DND-41 (cell line): ENCODE data around the gene HTRA1.

Source experiments
- ATAC-seq: fragments of 200-7000 bp; cut with Tn5 transposase; 3 replicates; pipeline ENCODE4 v1.9.1; 2021; ENCODE audit warnings: low read depth; ENCODE audit not compliant: insufficient read depth
- DNase-seq: peaks from one replicate; pipeline ENCODE4 v3.0.0-alpha.2; 2020
- H2AFZ ChIP-seq: 2 replicates; pipeline ENCODE4 v1.6.0; 2012; ENCODE audit warnings: low read depth, low read length
- H3K27ac ChIP-seq: 2 replicates; pipeline ENCODE4 v1.5.1; 2012; ENCODE audit warnings: low read length, inconsistent platforms
- H3K27me3 ChIP-seq: fragments of 200-600 bp; sonication (generic); 2 replicates; pipeline ENCODE4 v1.6.0; 2012; ENCODE audit warnings: low read length, mild to moderate bottlenecking, inconsistent platforms; ENCODE audit not compliant: insufficient read depth, poor library complexity
- H3K36me3 ChIP-seq: 2 replicates; pipeline ENCODE4 v1.5.1; 2012; ENCODE audit warnings: low read length, inconsistent platforms; ENCODE audit not compliant: insufficient read depth
- H3K4me1 ChIP-seq: 2 replicates; pipeline ENCODE4 v1.5.1; 2012; ENCODE audit warnings: mild to moderate bottlenecking, low read length; ENCODE audit not compliant: insufficient read depth
- H3K4me2 ChIP-seq: 2 replicates; pipeline ENCODE4 v1.6.0; 2012; ENCODE audit warnings: mild to moderate bottlenecking, moderate library complexity, low read length, inconsistent platforms; ENCODE audit not compliant: insufficient read depth
- H3K4me3 ChIP-seq, 2 experiments: fragments of 200-600 bp in 1 of 2; shearing (Covaris generic) in 1 of 2; 2 replicates each; pipeline ENCODE4 v1.5.1; 2012 to 2016; ENCODE audit warnings: inconsistent platforms in 2 of 2, low read length in 2 of 2, mild to moderate bottlenecking in 2 of 2, low read depth in 1 of 2, moderate library complexity in 1 of 2
- H3K79me2 ChIP-seq: 2 replicates; pipeline ENCODE4 v1.6.0; 2012; ENCODE audit warnings: low read length, inconsistent platforms; ENCODE audit not compliant: insufficient read depth
- H3K9ac ChIP-seq: 2 replicates; pipeline ENCODE4 v1.6.0; 2012; ENCODE audit warnings: low read depth, mild to moderate bottlenecking, inconsistent platforms, low read length, moderate library complexity
- H3K9me3 ChIP-seq: 2 replicates; pipeline ENCODE4 v1.5.1; 2012; ENCODE audit warnings: low read length, moderate library complexity, mild to moderate bottlenecking, inconsistent platforms; ENCODE audit not compliant: insufficient read depth, severe bottlenecking
- H4K20me1 ChIP-seq: 2 replicates; pipeline ENCODE4 v1.6.0; 2012; ENCODE audit warnings: low read length; ENCODE audit not compliant: insufficient read depth
- CTCF ChIP-seq: IDR thresholded peaks from 2 replicates; pipeline ENCODE4 v1.5.1; 2012; ENCODE audit warnings: borderline replicate concordance, low read length, moderate library complexity, mild to moderate bottlenecking; ENCODE audit not compliant: poor library complexity, severe bottlenecking; ENCODE audit errors: extremely low read depth
- EZH2 ChIP-seq: IDR thresholded peaks from 3 replicates; pipeline ENCODE4 v1.6.1; 2012; ENCODE audit warnings: borderline replicate concordance, low read depth, mild to moderate bottlenecking, moderate library complexity, low read length, inconsistent platforms; ENCODE audit not compliant: severe bottlenecking

Gene HTRA1

GRCh38 chr10:122454071-122454470, 7.3 kb upstream of the HTRA1 start:
- Histone ChIP-seq H3K36me3 (no peaks in the 10 kb centered on the region), H3K4me3 (no peak overlapping the region), H4K20me1 (no peaks in the 10 kb centered on the region), H3K79me2 (no peaks in the 10 kb centered on the region), H3K4me2 (no peak overlapping the region), H3K27me3 (peaks cover 5% of the 10 kb centered on the region), H3K27ac (no peak overlapping the region), H3K9ac (no peak overlapping the region), H2AFZ (no peak overlapping the region), H3K4me1 (no peaks in the 10 kb centered on the region), H3K9me3 (no peaks in the 10 kb centered on the region)
- no peak for TF ChIP-seq CTCF
- TF ChIP-seq EZH2 = no peak
- no peak for ATAC-seq
- no peak for DNase-seq

GRCh38 chr10:122454603-122455080, 6.7 kb upstream of the HTRA1 start, which contains the start of gene ARMS2:
TSS of gene ARMS2 (plus strand) at chr10:122454653. CDS start at chr10:122454728, 75 bp downstream.
- H3K36me3 ChIP-seq = no peaks in the 10 kb centered on the region
- ATAC-seq (no peak), DNase-seq (no peak)
- H3K27ac ChIP-seq = no peak within 1 kb of the TSS
- no peak within 1 kb of the TSS for H3K9ac ChIP-seq
- H3K27me3 ChIP-seq = peaks cover 5% of the 10 kb centered on the region
- TF ChIP-seq CTCF = no peak
- no peak for TF ChIP-seq EZH2
- no peaks in the 10 kb centered on the region for H3K4me1 ChIP-seq
- H2AFZ ChIP-seq = no peak within 1 kb of the TSS
- H4K20me1 ChIP-seq = no peaks in the 10 kb centered on the region
- no peaks in the 10 kb centered on the region for H3K9me3 ChIP-seq
- no peak within 1 kb of the TSS for H3K4me2 ChIP-seq
- H3K4me3 ChIP-seq = no peak within 1 kb of the TSS
- H3K79me2 ChIP-seq = no peaks in the 10 kb centered on the region

- Histone ChIP-seq H3K36me3 (no peaks in the 10 kb centered on the region), H4K20me1 (no peaks in the 10 kb centered on the region), H3K79me2 (no peaks in the 10 kb centered on the region), H3K9me3 (no peaks in the 10 kb centered on the region), H3K27me3 (peaks cover 5% of the 10 kb centered on the region), H3K4me3 (no peak overlapping the region), H3K4me2 (no peak overlapping the region), H3K27ac (no peak overlapping the region), H3K9ac (no peak overlapping the region), H2AFZ (no peak overlapping the region), H3K4me1 (no peaks in the 10 kb centered on the region)
- ATAC-seq (no peak), DNase-seq (no peak)
- TF ChIP-seq CTCF (no peak), EZH2 (no peak)
These were observed 5.8 kb upstream of the HTRA1 start for GRCh38 chr10:122455376-122456079.
